Activated naive CD8-positive, alpha-beta T cell treated with anti-CD3 and anti-CD28 coated beads, Interleukin-2, amount 50 U/mL, for 24 hours (primary cell): ENCODE measurements around the gene COPS4.
"Not testable (repeated sequence)": the region's sequence is repeated elsewhere in the genome, so short reads cannot be mapped to it uniquely, and the experiment has no call there.

Source experiments
- ATAC-seq: fragments of 150-1000 bp; cut with Tn5 transposase; one replicate; pipeline ENCODE4 v1.10.0; 2021
- DNase-seq: peaks from one replicate; pipeline ENCODE4 v3.0.0; 2021
- H3K27ac Mint-ChIP-seq: one replicate; pipeline ENCODE4 v1.8.0; 2021; ENCODE audit warnings: mild to moderate bottlenecking, mixed read lengths
- H3K27me3 Mint-ChIP-seq: one replicate; pipeline ENCODE4 v1.8.0; 2021; ENCODE audit warnings: mixed read lengths
- H3K36me3 Mint-ChIP-seq: one replicate; pipeline ENCODE4 v1.8.0; 2021; ENCODE audit warnings: low read depth, mixed read lengths
- H3K4me1 Mint-ChIP-seq: one replicate; pipeline ENCODE4 v1.8.0; 2021; ENCODE audit warnings: mixed read lengths
- H3K4me3 Mint-ChIP-seq: one replicate; pipeline ENCODE4 v1.8.0; 2021; ENCODE audit warnings: mild to moderate bottlenecking, moderate library complexity, mixed read lengths
- H3K9me3 Mint-ChIP-seq: one replicate; pipeline ENCODE4 v1.8.0; 2021; ENCODE audit warnings: mixed read lengths

The COPS4 gene

GRCh38 chr4:83012687-83013419 is 22.1 kb upstream of the COPS4 start:
- ATAC-seq = peak; percentile 84
- H3K36me3 Mint-ChIP-seq = no peaks in the 10 kb centered on the region
- no peaks in the 10 kb centered on the region for H3K9me3 Mint-ChIP-seq
- H3K27ac Mint-ChIP-seq = peak overlapping the region; percentile 96
- peak; percentile 98 for DNase-seq
- no peaks in the 10 kb centered on the region for H3K27me3 Mint-ChIP-seq
- H3K4me1 Mint-ChIP-seq = peaks cover 42% of the 10 kb centered on the region
- H3K4me3 Mint-ChIP-seq = peak overlapping the region; percentile 93

GRCh38 chr4:83013420-83013867 is 21.5 kb upstream of the COPS4 start:
- DNase-seq (no peak), ATAC-seq (no peak)
- H3K27ac Mint-ChIP-seq = peak overlapping the region; percentile 96
- H3K9me3 Mint-ChIP-seq = no peaks in the 10 kb centered on the region
- no peaks in the 10 kb centered on the region for H3K36me3 Mint-ChIP-seq
- H3K4me1 Mint-ChIP-seq = peaks cover 38% of the 10 kb centered on the region
- peak overlapping the region; percentile 93 for H3K4me3 Mint-ChIP-seq
- no peaks in the 10 kb centered on the region for H3K27me3 Mint-ChIP-seq

- Mint-ChIP-seq H3K4me3 (peak overlapping the region; percentile 93), H3K36me3 (no peaks in the 10 kb centered on the region), H3K27me3 (no peaks in the 10 kb centered on the region), H3K4me1 (peaks cover 36% of the 10 kb centered on the region), H3K9me3 (no peaks in the 10 kb centered on the region), H3K27ac (peak overlapping the region; percentile 96)
- DNase-seq (no peak), ATAC-seq (no peak)
These were observed 21.1 kb upstream of the COPS4 start for GRCh38 chr4:83013902-83014301.

GRCh38 chr4:83019794-83020494 is 15.0 kb upstream of the COPS4 start:
- H3K27me3 Mint-ChIP-seq = no peaks in the 10 kb centered on the region
- ATAC-seq (peak; percentile 67), DNase-seq (no peak)
- no peaks in the 10 kb centered on the region for H3K36me3 Mint-ChIP-seq
- no peak overlapping the region for H3K4me3 Mint-ChIP-seq
- H3K9me3 Mint-ChIP-seq = peaks cover 4% of the 10 kb centered on the region
- H3K4me1 Mint-ChIP-seq = peaks cover 15% of the 10 kb centered on the region
- H3K27ac Mint-ChIP-seq = no peak overlapping the region

- H3K4me1 Mint-ChIP-seq = peaks cover 15% of the 10 kb centered on the region
- peaks cover 2% of the 10 kb centered on the region for H3K27me3 Mint-ChIP-seq
- peaks cover 9% of the 10 kb centered on the region for H3K9me3 Mint-ChIP-seq
- H3K36me3 Mint-ChIP-seq = no peaks in the 10 kb centered on the region
- DNase-seq = no peak
- H3K4me3 Mint-ChIP-seq = no peak overlapping the region
- ATAC-seq = peak; percentile 78
- no peak overlapping the region for H3K27ac Mint-ChIP-seq
These were observed 12.1 kb upstream of the COPS4 start for GRCh38 chr4:83022724-83023450.

- not testable (repeated sequence) for H3K9me3 Mint-ChIP-seq, ATAC-seq, H3K27me3 Mint-ChIP-seq, H3K36me3 Mint-ChIP-seq, DNase-seq, H3K4me3 Mint-ChIP-seq, H3K27ac Mint-ChIP-seq
- peaks cover 15% of the 10 kb centered on the region for H3K4me1 Mint-ChIP-seq
These were observed 11.4 kb upstream of the COPS4 start for GRCh38 chr4:83023599-83023998.

- Mint-ChIP-seq H3K4me3 (no peak overlapping the region), H3K9me3 (peaks cover 9% of the 10 kb centered on the region), H3K36me3 (no peaks in the 10 kb centered on the region), H3K4me1 (peaks cover 15% of the 10 kb centered on the region), H3K27me3 (peaks cover 2% of the 10 kb centered on the region), H3K27ac (no peak overlapping the region)
- ATAC-seq (no peak), DNase-seq (no peak)
These were observed 10.8 kb upstream of the COPS4 start for GRCh38 chr4:83024233-83024632.

- DNase-seq (no peak), ATAC-seq (no peak)
- H3K9me3 Mint-ChIP-seq = peaks cover 9% of the 10 kb centered on the region
- no peak overlapping the region for H3K4me3 Mint-ChIP-seq
- H3K4me1 Mint-ChIP-seq = peaks cover 7% of the 10 kb centered on the region
- no peaks in the 10 kb centered on the region for H3K36me3 Mint-ChIP-seq
- no peak overlapping the region for H3K27ac Mint-ChIP-seq
- peaks cover 2% of the 10 kb centered on the region for H3K27me3 Mint-ChIP-seq
These were observed 9.4 kb upstream of the COPS4 start for GRCh38 chr4:83025563-83025962.

- ATAC-seq = no peak
- H3K4me3 Mint-ChIP-seq = no peak overlapping the region
- H3K27me3 Mint-ChIP-seq = peaks cover 2% of the 10 kb centered on the region
- H3K36me3 Mint-ChIP-seq = no peaks in the 10 kb centered on the region
- no peak overlapping the region for H3K27ac Mint-ChIP-seq
- H3K9me3 Mint-ChIP-seq = peaks cover 9% of the 10 kb centered on the region
- no peak for DNase-seq
- H3K4me1 Mint-ChIP-seq = peaks cover 2% of the 10 kb centered on the region
These were observed 6.0 kb upstream of the COPS4 start for GRCh38 chr4:83028976-83029375.

- Mint-ChIP-seq H3K9me3 (peaks cover 5% of the 10 kb centered on the region), H3K27ac (no peak overlapping the region), H3K4me1 (peaks cover 5% of the 10 kb centered on the region), H3K36me3 (no peaks in the 10 kb centered on the region), H3K4me3 (no peak overlapping the region), H3K27me3 (peaks cover 2% of the 10 kb centered on the region)
- no peak for ATAC-seq
- DNase-seq = no peak
These were observed 5.3 kb upstream of the COPS4 start for GRCh38 chr4:83029688-83030087.

GRCh38 chr4:83036991-83037665 is 2.1 kb downstream of the COPS4 start:
- ATAC-seq (no peak), DNase-seq (no peak)
- no peaks in the 10 kb centered on the region for H3K27me3 Mint-ChIP-seq
- no peak overlapping the region for H3K27ac Mint-ChIP-seq
- no peak overlapping the region for H3K4me3 Mint-ChIP-seq
- peaks cover 4% of the 10 kb centered on the region for H3K36me3 Mint-ChIP-seq
- no peaks in the 10 kb centered on the region for H3K9me3 Mint-ChIP-seq
- peaks cover 30% of the 10 kb centered on the region for H3K4me1 Mint-ChIP-seq

GRCh38 chr4:83040269-83040668 is 5.3 kb downstream of the COPS4 start:
- Mint-ChIP-seq H3K27ac (no peak overlapping the region), H3K4me3 (no peak overlapping the region), H3K27me3 (no peaks in the 10 kb centered on the region), H3K36me3 (peaks cover 7% of the 10 kb centered on the region), H3K4me1 (peaks cover 39% of the 10 kb centered on the region), H3K9me3 (no peaks in the 10 kb centered on the region)
- no peak for DNase-seq
- ATAC-seq = no peak

- not testable (repeated sequence) for ATAC-seq, DNase-seq, H3K36me3 Mint-ChIP-seq, H3K4me3 Mint-ChIP-seq, H3K27me3 Mint-ChIP-seq, H3K27ac Mint-ChIP-seq, H3K9me3 Mint-ChIP-seq
- peaks cover 22% of the 10 kb centered on the region for H3K4me1 Mint-ChIP-seq
These were observed 8.2 kb downstream of the COPS4 start for GRCh38 chr4:83043157-83043556.

- no peak overlapping the region for H3K27ac Mint-ChIP-seq
- H3K27me3 Mint-ChIP-seq = no peaks in the 10 kb centered on the region
- no peaks in the 10 kb centered on the region for H3K9me3 Mint-ChIP-seq
- no peak for DNase-seq
- ATAC-seq = no peak
- no peak overlapping the region for H3K4me3 Mint-ChIP-seq
- H3K4me1 Mint-ChIP-seq = peaks cover 20% of the 10 kb centered on the region
- peaks cover 9% of the 10 kb centered on the region for H3K36me3 Mint-ChIP-seq
These were observed 8.9 kb downstream of the COPS4 start for GRCh38 chr4:83043801-83044407.
